H1 (cell line): ENCODE measurements around the gene ADK. TPM values are rescaled to one million over a fixed set of nuclear protein-coding genes. Genes with fewer than 3 reads are reported as not detected.

ENCODE experiments used
- CTCF ChIA-PET: fragments of 300-600 bp; sonication (Branson Sonifier 250); formaldehyde crosslinking; loops from one replicate; lab custom pipeline; 2021; ENCODE audit not compliant: partially characterized antibody; lab: Charles Lee
- POLR2A ChIA-PET: fragments of 300-600 bp; sonication (Branson Sonifier 250); formaldehyde crosslinking; loops from one replicate; lab custom pipeline; 2021; ENCODE audit warnings: inconsistent platforms; ENCODE audit not compliant: partially characterized antibody; lab: Charles Lee
- DNase-seq, 2 experiments: peaks; one replicate each; pipeline versions ENCODE4 v3.0.0 to v3.0.0-alpha.2; 2010 to 2022; ENCODE audit warnings: low spot score in 2 of 2, low read depth in 1 of 2, mixed read lengths in 1 of 2
- FAIRE-seq: peaks from 2 replicates; lab custom pipeline; 2011; peaks lifted over from hg19 to GRCh38; lab: Jason Lieb, UNC
- H2AFZ ChIP-seq: 2 replicates; pipeline ENCODE4 v1.8.1; 2012; ENCODE audit warnings: low read length, inconsistent platforms
- H2AK5ac ChIP-seq: 2 replicates; pipeline ENCODE4 v1.6.1; 2013; ENCODE audit warnings: low read depth, low read length
- H2BK120ac ChIP-seq: replicated peaks from 2 replicates; pipeline ENCODE3; 2013; ENCODE audit warnings: low read depth, low read length, inconsistent platforms
- H2BK12ac ChIP-seq: 2 replicates; pipeline ENCODE4 v1.6.1; 2013; ENCODE audit warnings: low read depth, low read length
- H2BK15ac ChIP-seq: 2 replicates; pipeline ENCODE4 v1.6.1; 2013; ENCODE audit warnings: low read length
- H2BK20ac ChIP-seq: 2 replicates; pipeline ENCODE4 v1.6.1; 2013; ENCODE audit warnings: low read length
- H2BK5ac ChIP-seq: 2 replicates; pipeline ENCODE4 v1.6.1; 2013; ENCODE audit warnings: low read depth, low read length
- H3K14ac ChIP-seq: 2 replicates; pipeline ENCODE4 v1.6.1; 2013; ENCODE audit warnings: inconsistent platforms; ENCODE audit not compliant: insufficient read length
- H3K18ac ChIP-seq: 2 replicates; pipeline ENCODE4 v1.6.1; 2013; ENCODE audit warnings: low read length; ENCODE audit errors: extremely low read depth
- H3K23ac ChIP-seq: 2 replicates; pipeline ENCODE4 v1.6.1; 2013; ENCODE audit warnings: inconsistent platforms; ENCODE audit not compliant: insufficient read length
- H3K23me2 ChIP-seq: 2 replicates; pipeline ENCODE4 v1.6.1; 2013; ENCODE audit warnings: low read depth, low read length
- H3K27ac ChIP-seq: 2 replicates; pipeline ENCODE4 v1.6.1; 2011; ENCODE audit warnings: low read depth, low read length, inconsistent platforms
- H3K27me3 ChIP-seq, 4 experiments: replicated peaks in 1 of 4; 1 replicate in 1 of 4; 2 replicates in 3 of 4; pipeline versions ENCODE4 v1.6.1 to v1.8.1; 2011 to 2013; ENCODE audit warnings: low read length in 3 of 4, mild to moderate bottlenecking in 3 of 4, inconsistent platforms in 2 of 4, mixed read lengths in 2 of 4, moderate library complexity in 1 of 4; ENCODE audit not compliant: control insufficient read depth in 3 of 4, insufficient read depth in 3 of 4; ENCODE audit errors: extremely low read depth in 1 of 4
- H3K36me3 ChIP-seq, 4 experiments: 2 replicates each; pipeline versions ENCODE4 v1.6.1 to v1.8.1; 2011 to 2013; ENCODE audit warnings: mild to moderate bottlenecking in 4 of 4, low read length in 3 of 4, moderate library complexity in 2 of 4, control low read depth in 1 of 4, inconsistent platforms in 1 of 4; ENCODE audit not compliant: insufficient read depth in 4 of 4, control insufficient read depth in 2 of 4
- H3K4ac ChIP-seq: replicated peaks from 2 replicates; pipeline ENCODE3; 2013; ENCODE audit warnings: low read length, low read depth, mixed read lengths, inconsistent platforms; ENCODE audit not compliant: insufficient read length
- H3K4me1 ChIP-seq, 4 experiments: replicated peaks in 1 of 4; 1 replicate in 1 of 4; 2 replicates in 3 of 4; pipeline versions ENCODE4 v1.6.1 to v1.8.1; 2011 to 2013; ENCODE audit warnings: low read length in 3 of 4, inconsistent platforms in 2 of 4, mixed read lengths in 1 of 4; ENCODE audit not compliant: insufficient read depth in 4 of 4, control insufficient read depth in 3 of 4
- H3K4me2 ChIP-seq, 2 experiments: 2 replicates each; pipeline versions ENCODE4 v1.6.1 to v1.8.1; 2011 to 2013; ENCODE audit warnings: low read depth in 2 of 2, low read length in 2 of 2, control low read depth in 1 of 2, inconsistent platforms in 1 of 2, mild to moderate bottlenecking in 1 of 2; ENCODE audit not compliant: insufficient read depth in 1 of 2
- H3K4me3 ChIP-seq, 4 experiments: fragments of 200-600, 300-600 bp in 1 of 4; sonication (generic), shearing (Covaris generic), sonication (Bioruptor Twin) in 1 of 4; 2 replicates each; pipeline versions ENCODE4 v1.5.1 to v1.8.1; 2011 to 2016; ENCODE audit warnings: low read length in 4 of 4, low read depth in 3 of 4, control low read depth in 2 of 4, inconsistent platforms in 2 of 4, mild to moderate bottlenecking in 2 of 4, mixed read lengths in 1 of 4, moderate library complexity in 1 of 4; ENCODE audit not compliant: insufficient read depth in 2 of 4; ENCODE audit errors: extremely low read depth in 1 of 4
- H3K56ac ChIP-seq: replicated peaks from 2 replicates; pipeline ENCODE3; 2013; ENCODE audit warnings: low read depth, mild to moderate bottlenecking, mixed read lengths, low read length, inconsistent platforms; ENCODE audit not compliant: insufficient read length
- H3K79me1 ChIP-seq: 2 replicates; pipeline ENCODE4 v1.6.1; 2013; ENCODE audit warnings: low read depth, low read length, control low read depth
- H3K79me2 ChIP-seq, 2 experiments: 2 replicates each; pipeline versions ENCODE4 v1.6.1 to v1.8.1; 2012 to 2013; ENCODE audit warnings: low read length in 2 of 2, mild to moderate bottlenecking in 2 of 2, inconsistent platforms in 1 of 2; ENCODE audit not compliant: insufficient read depth in 2 of 2, control insufficient read depth in 1 of 2
- H3K9ac ChIP-seq, 4 experiments: replicated peaks in 1 of 4; 1 replicate in 1 of 4; 2 replicates in 3 of 4; pipeline versions ENCODE4 v1.6.1 to v1.8.1; 2011 to 2013; ENCODE audit warnings: low read depth in 3 of 4, low read length in 3 of 4, control low read depth in 2 of 4, mild to moderate bottlenecking in 2 of 4, moderate library complexity in 2 of 4, inconsistent platforms in 1 of 4; ENCODE audit errors: extremely low read depth in 1 of 4
- H3K9me3 ChIP-seq, 2 experiments: 2 replicates each; pipeline versions ENCODE4 v1.6.1 to v1.8.1; 2012 to 2013; ENCODE audit warnings: mild to moderate bottlenecking in 2 of 2, moderate library complexity in 2 of 2, control low read depth in 1 of 2, inconsistent platforms in 1 of 2, low read depth in 1 of 2, low read length in 1 of 2, mixed read lengths in 1 of 2; ENCODE audit not compliant: insufficient read depth in 2 of 2
- H4K20me1 ChIP-seq, 2 experiments: replicated peaks in 1 of 2; 2 replicates each; pipeline versions ENCODE3 to v1.8.1; 2011 to 2013; ENCODE audit warnings: inconsistent platforms in 2 of 2, low read length in 2 of 2, mild to moderate bottlenecking in 1 of 2; ENCODE audit not compliant: insufficient read depth in 2 of 2, control insufficient read depth in 1 of 2
- H4K5ac ChIP-seq: 2 replicates; pipeline ENCODE4 v1.6.1; 2013; ENCODE audit warnings: low read length, low read depth, mixed read lengths, inconsistent platforms; ENCODE audit not compliant: insufficient read length
- H4K8ac ChIP-seq: 2 replicates; pipeline ENCODE4 v1.8.0; 2013; ENCODE audit warnings: mild to moderate bottlenecking, moderate library complexity, low read length, inconsistent platforms; ENCODE audit not compliant: insufficient read depth; ENCODE audit errors: extremely low read depth
- H4K91ac ChIP-seq: replicated peaks from 2 replicates; pipeline ENCODE3; 2013; ENCODE audit warnings: low read length, mixed read lengths, inconsistent platforms; ENCODE audit not compliant: insufficient read length
- ASH2L ChIP-seq: fragments of 200-600, 300-600 bp; sonication (generic); IDR thresholded peaks from one replicate; pipeline ENCODE4 v1.7.1; 2017; ENCODE audit warnings: low read length
- BRCA1 ChIP-seq: IDR thresholded peaks from 2 replicates; pipeline ENCODE4 v1.6.1; 2012; ENCODE audit warnings: low read depth, low read length, improper control_type of control experiment
- CEBPB ChIP-seq: IDR thresholded peaks from 2 replicates; pipeline ENCODE4 v1.6.1; 2012; ENCODE audit warnings: low read depth, low read length
- EGR1 ChIP-seq: IDR thresholded peaks from 2 replicates; pipeline ENCODE4 v1.6.1; 2011; ENCODE audit warnings: low read depth, low read length, borderline replicate concordance
- HDAC2 ChIP-seq, 2 experiments: fragments of 300-600 bp in 1 of 2; sonication (generic) in 1 of 2; IDR thresholded peaks; 2 replicates each; pipeline ENCODE4 v1.6.1; 2011 to 2012; ENCODE audit warnings: low read depth in 2 of 2, low read length in 2 of 2, mild to moderate bottlenecking in 2 of 2, moderate library complexity in 2 of 2, borderline replicate concordance in 1 of 2, inconsistent platforms in 1 of 2
- MAFK ChIP-seq: IDR thresholded peaks from 2 replicates; pipeline ENCODE4 v1.6.1; 2012; ENCODE audit warnings: low read depth, mild to moderate bottlenecking, improper control_type of control experiment, low read length
- RNF2 ChIP-seq: fragments of 200-900, 300-1000 bp; sonication (generic); IDR thresholded peaks from 2 replicates; pipeline ENCODE4 v1.7.1; 2016; ENCODE audit warnings: borderline replicate concordance, low read depth, mild to moderate bottlenecking, antibody characterized with exemption, low read length; ENCODE audit not compliant: poor library complexity, severe bottlenecking; ENCODE audit errors: missing control alignments
- TAF7 ChIP-seq: optimal IDR thresholded peaks from 2 replicates; pipeline ENCODE3; 2011; ENCODE audit warnings: low read depth, mild to moderate bottlenecking, inconsistent platforms, low read length, moderate library complexity, borderline replicate concordance
- WGBS, 2 experiments: shearing (Covaris generic) in 1 of 2; methylation state at CpG; one replicate each; pipeline versions ENCODE4 v1.1.6 to v1.1.7; 2013 to 2015; ENCODE audit warnings: low lambda C conversion rate in 2 of 2, mixed read lengths in 2 of 2, inconsistent platforms in 1 of 2, low coverage in 1 of 2, missing lambda C conversion rate in 1 of 2; ENCODE audit not compliant: insufficient replicate concordance in 2 of 2, insufficient coverage in 1 of 2, insufficient read length in 1 of 2; ENCODE audit errors: extremely low coverage in 1 of 2, missing lambda C conversion rate in 1 of 2; 5-methylcytosine and 5-hydroxymethylcytosine counted together
- polyA plus RNA-seq, 7 experiments: library from polyadenylated mRNA; depleted of rRNA in 3 of 7; stranded (reverse) in 5 of 7; unstranded in 2 of 7; fragments of >200 nt in 5 of 7; fragments of 200-250 nt in 2 of 7; gene quantifications; 1 replicate in 5 of 7; 2 replicates in 1 of 7; 4 replicates in 1 of 7; pipeline versions ENCODE4 v1.2.1 to v1.2.3, GENCODE V29; 2011 to 2013; ENCODE audit warnings: missing spikeins in 2 of 7, mixed read lengths in 2 of 7
- total RNA-seq: library from RNA; stranded (reverse); fragmentation: NEBNext Ultra II Directional; extraction: Animal tissue kit (Norgen Biotek cat#: 25700); gene quantifications from 2 replicates; pipeline ENCODE4 v1.2.1, GENCODE V29; 2021

Gene ADK
- total and polyA plus RNA-seq, 2 of the 8 experiments (the other 6 are each of a cell fraction or from before 2014, with no cell fraction given) = 12.3 to 42.4 TPM

GRCh38 chr10:74371696-74372095 is 220.7 kb downstream of the ADK start:
- H2BK120ac ChIP-seq = no peak overlapping the region
- no peak overlapping the region for H3K9ac ChIP-seq
- H3K4me3 ChIP-seq = no peak overlapping the region
- no peaks in the 10 kb centered on the region for H3K9me3 ChIP-seq
- H3K4me1 ChIP-seq = no peaks in the 10 kb centered on the region
- no peak overlapping the region for H2AFZ ChIP-seq
- H3K4me2 ChIP-seq = no peak overlapping the region
- no peak overlapping the region for H2BK12ac ChIP-seq
- no peak overlapping the region for H3K56ac ChIP-seq
- H3K79me2 ChIP-seq = no peaks in the 10 kb centered on the region
- no peak overlapping the region for H4K8ac ChIP-seq
- POLR2A ChIA-PET = no interaction called here
- no peaks in the 10 kb centered on the region for H3K23me2 ChIP-seq
- no peak overlapping the region for H3K14ac ChIP-seq
- peaks cover 0 to 1% (median 0%) of the 10 kb centered on the region in 4 experiments; a peak in 1 of 7 replicates for H3K27me3 ChIP-seq
- no peak overlapping the region for H2BK5ac ChIP-seq
- H3K79me1 ChIP-seq = no peaks in the 10 kb centered on the region
- TF ChIP-seq RNF2 (no peak), ASH2L (no peak), EGR1 (no peak), CEBPB (no peak), HDAC2 (IDR thresholded peaks at IDR 0.05; ENCODE audit: borderline replicate concordance in 1 of 2, low read depth in 2 of 2, low read length in 2 of 2) (no peak), TAF7 (no peak), BRCA1 (no peak), MAFK (no peak)
- no peak for DNase-seq
- no peak overlapping the region for H2BK20ac ChIP-seq
- H3K4ac ChIP-seq = no peak overlapping the region
- no peak for FAIRE-seq
- H2AK5ac ChIP-seq = no peak overlapping the region
- no peak overlapping the region for H3K23ac ChIP-seq
- no peaks in the 10 kb centered on the region for H3K36me3 ChIP-seq
- H4K5ac ChIP-seq = no peak overlapping the region
- no peak overlapping the region for H4K91ac ChIP-seq
- H3K18ac ChIP-seq = no peak overlapping the region
- CTCF ChIA-PET = no interaction called here
- H4K20me1 ChIP-seq = no peaks in the 10 kb centered on the region
- H2BK15ac ChIP-seq = no peak overlapping the region
- H3K27ac ChIP-seq = no peak overlapping the region
- WGBS, 2 experiments = 99% methylated on average over 7 of the region's 7 CpGs; no CpG with 5 or more reads in 1 of the 2 experiments
